Measurements from ENCODE around the gene PSME1.

Gene PSME1

GRCh38 chr14:24177041-24177825, 41.2 kb downstream of the PSME1 start:
- DNase-seq: no peak

- no peak for DNase-seq
These were observed 41.9 kb downstream of the PSME1 start for GRCh38 chr14:24177891-24178290.

- DNase-seq: no peak
These were observed 42.6 kb downstream of the PSME1 start for GRCh38 chr14:24178399-24179178.

GRCh38 chr14:24179294-24179960, 43.4 kb downstream of the PSME1 start:
- DNase-seq: no peak

GRCh38 chr14:24179961-24180796, 44.2 kb downstream of the PSME1 start:
- no peak for DNase-seq

- no peak for DNase-seq
These were observed 45.5 kb downstream of the PSME1 start for GRCh38 chr14:24181371-24182077.

- no peak for DNase-seq
These were observed 46.3 kb downstream of the PSME1 start for GRCh38 chr14:24182110-24182882.

- DNase-seq: no peak
These were observed 47.1 kb downstream of the PSME1 start for GRCh38 chr14:24183014-24183481.

GRCh38 chr14:24184104-24184970, 48.3 kb downstream of the PSME1 start:
- no peak for DNase-seq

- DNase-seq: no peak
These were observed 49.0 kb downstream of the PSME1 start for GRCh38 chr14:24185026-24185425.

GRCh38 chr14:24185741-24186140, 49.7 kb downstream of the PSME1 start:
- DNase-seq: no peak

- no peak for DNase-seq
These were observed 51.0 kb downstream of the PSME1 start for GRCh38 chr14:24186831-24187538.

- no peak for DNase-seq
These were observed 51.5 kb downstream of the PSME1 start for GRCh38 chr14:24187539-24187915.

Measured in stimulated activated naive CD4-positive, alpha-beta T cell (primary cell).